NOMO-1 treated with dmso at 0.1 percent for 144 hours (cell line): ENCODE results near the gene ASXL2.
"Not testable (repeated sequence)": the region's sequence is repeated elsewhere in the genome, so short reads cannot be mapped to it uniquely, and the experiment has no call there.

ENCODE experiments used
- DNase-seq: peaks from one replicate; lab custom pipeline; 2025; ENCODE audit not compliant: unreplicated experiment; lab: John Stamatoyannopoulos, UW

Gene ASXL2

GRCh38 chr2:25742501-25742900 lies 135.8 kb downstream of the ASXL2 start:
- no peak for DNase-seq

GRCh38 chr2:25740810-25741381 lies 137.4 kb downstream of the ASXL2 start:
- peak; percentile 76 for DNase-seq

- DNase-seq: no peak
These were observed 139.6 kb downstream of the ASXL2 start for GRCh38 chr2:25738383-25739343.

GRCh38 chr2:25736899-25737515 lies 141.3 kb downstream of the ASXL2 start:
- DNase-seq: no peak

- DNase-seq: no peak
These were observed 142.5 kb downstream of the ASXL2 start for GRCh38 chr2:25735835-25736234.

GRCh38 chr2:25728559-25728958 lies 149.7 kb downstream of the ASXL2 start:
- DNase-seq: no peak

GRCh38 chr2:25726522-25726921 lies 151.8 kb downstream of the ASXL2 start:
- no peak for DNase-seq

- DNase-seq: no peak
These were observed 152.4 kb downstream of the ASXL2 start for GRCh38 chr2:25725877-25726276.

- no peak for DNase-seq
These were observed 153.5 kb downstream of the ASXL2 start for GRCh38 chr2:25724756-25725155.

GRCh38 chr2:25722224-25722623 lies 156.1 kb downstream of the ASXL2 start:
- no peak for DNase-seq

- DNase-seq: no peak
These were observed 157.7 kb downstream of the ASXL2 start for GRCh38 chr2:25720575-25720974.

GRCh38 chr2:25714740-25715139 lies 163.5 kb downstream of the ASXL2 start:
- no peak for DNase-seq

GRCh38 chr2:25712455-25712854 lies 165.8 kb downstream of the ASXL2 start:
- peak; percentile 11 for DNase-seq

- peak; percentile 11 for DNase-seq
These were observed 166.5 kb downstream of the ASXL2 start for GRCh38 chr2:25711675-25712354.

GRCh38 chr2:25710750-25711149 lies 167.5 kb downstream of the ASXL2 start:
- no peak for DNase-seq

- no peak for DNase-seq
These were observed 168.9 kb downstream of the ASXL2 start for GRCh38 chr2:25709349-25709748.

GRCh38 chr2:25707927-25708590 lies 170.2 kb downstream of the ASXL2 start:
- no peak for DNase-seq

GRCh38 chr2:25705575-25705974 lies 172.7 kb downstream of the ASXL2 start:
- not testable (repeated sequence) for DNase-seq

- no peak for DNase-seq
These were observed 176.5 kb downstream of the ASXL2 start for GRCh38 chr2:25701801-25702200.

- DNase-seq: no peak
These were observed 178.0 kb downstream of the ASXL2 start for GRCh38 chr2:25700221-25700660.

GRCh38 chr2:25699216-25699615 lies 179.1 kb downstream of the ASXL2 start:
- no peak for DNase-seq
